Mesendoderm (in vitro differentiated cells): ENCODE data around the gene SP1.
"Not testable (repeated sequence)": the region's sequence is repeated elsewhere in the genome, so short reads cannot be mapped to it uniquely, and the experiment has no call there.

ENCODE experiments used
- DNase-seq: peaks from one replicate; pipeline ENCODE4 v3.0.0; 2013
- H2AK5ac ChIP-seq: 2 replicates; pipeline ENCODE4 v1.6.1; 2013; ENCODE audit warnings: low read length, inconsistent platforms
- H2BK120ac ChIP-seq: 2 replicates; pipeline ENCODE4 v1.6.1; 2013; ENCODE audit warnings: low read depth, mild to moderate bottlenecking, low read length, moderate library complexity, mixed read lengths
- H2BK15ac ChIP-seq: replicated peaks from 2 replicates; pipeline ENCODE4 v1.6.1; 2013; ENCODE audit warnings: low read depth, mild to moderate bottlenecking, moderate library complexity
- H2BK5ac ChIP-seq: 2 replicates; pipeline ENCODE4 v1.6.1; 2013; ENCODE audit warnings: low read length, inconsistent platforms
- H3K18ac ChIP-seq: 2 replicates; pipeline ENCODE4 v1.6.1; 2013; ENCODE audit warnings: mild to moderate bottlenecking, low read length, mixed read lengths
- H3K23ac ChIP-seq: one replicate; pipeline ENCODE4 v1.6.1; 2013; ENCODE audit warnings: low read length
- H3K27ac ChIP-seq: 2 replicates; pipeline ENCODE4 v1.5.1; 2013; ENCODE audit warnings: low read depth, mild to moderate bottlenecking, inconsistent platforms, low read length, moderate library complexity
- H3K27me3 ChIP-seq: 2 replicates; pipeline ENCODE4 v1.6.1; 2013; ENCODE audit warnings: low read length, control low read depth, mild to moderate bottlenecking, inconsistent platforms; ENCODE audit not compliant: insufficient read depth, poor library complexity
- H3K36me3 ChIP-seq: 2 replicates; pipeline ENCODE4 v1.6.1; 2013; ENCODE audit warnings: low read length, inconsistent platforms; ENCODE audit not compliant: control insufficient read depth, insufficient read depth
- H3K4ac ChIP-seq: one replicate; pipeline ENCODE4 v1.6.1; 2013; ENCODE audit warnings: low read depth, mild to moderate bottlenecking, low read length, moderate library complexity
- H3K4me1 ChIP-seq: 2 replicates; pipeline ENCODE4 v1.6.1; 2013; ENCODE audit warnings: low read depth, low read length, inconsistent platforms; ENCODE audit not compliant: control insufficient read depth
- H3K4me2 ChIP-seq: 2 replicates; pipeline ENCODE4 v1.6.1; 2013; ENCODE audit warnings: low read length
- H3K4me3 ChIP-seq: 2 replicates; pipeline ENCODE4 v1.5.1; 2013; ENCODE audit warnings: mild to moderate bottlenecking, low read length
- H3K56ac ChIP-seq: one replicate; pipeline ENCODE4 v1.6.1; 2013; ENCODE audit warnings: low read length
- H3K79me1 ChIP-seq: 2 replicates; pipeline ENCODE4 v1.6.1; 2013; ENCODE audit warnings: low read length, inconsistent platforms
- H3K79me2 ChIP-seq: 2 replicates; pipeline ENCODE4 v1.6.1; 2013; ENCODE audit warnings: mild to moderate bottlenecking, low read length; ENCODE audit not compliant: control insufficient read depth, insufficient read depth
- H3K9ac ChIP-seq: 2 replicates; pipeline ENCODE4 v1.6.1; 2013; ENCODE audit warnings: low read length, inconsistent platforms
- H4K5ac ChIP-seq: one replicate; pipeline ENCODE4 v1.6.1; 2013; ENCODE audit warnings: low read length
- H4K8ac ChIP-seq: one replicate; pipeline ENCODE4 v1.6.1; 2013; ENCODE audit warnings: low read depth, mild to moderate bottlenecking, control low read depth, low read length, moderate library complexity
- WGBS: extraction: QIAGEN DNeasy Blood & Tissue Kit; methylation state at CpG from one replicate; pipeline ENCODE4 v1.1.7; 2013; ENCODE audit warnings: low lambda C conversion rate, missing lambda C conversion rate; ENCODE audit not compliant: insufficient coverage; ENCODE audit errors: extremely low coverage; 5-methylcytosine and 5-hydroxymethylcytosine counted together

The SP1 gene

GRCh38 chr12:53402871-53403270, 22.9 kb downstream of the SP1 start:
- peaks cover 2% of the 10 kb centered on the region for H3K36me3 ChIP-seq
- no peaks in the 10 kb centered on the region for H3K79me2 ChIP-seq
- no peak overlapping the region for H3K18ac ChIP-seq
- H3K27me3 ChIP-seq = no peaks in the 10 kb centered on the region
- no peak overlapping the region for H3K4ac ChIP-seq
- no peak for DNase-seq
- H3K56ac ChIP-seq = no peak overlapping the region
- no peak overlapping the region for H2AK5ac ChIP-seq
- no peak overlapping the region for H2BK5ac ChIP-seq
- WGBS = no CpG with 5 or more reads among the region's 7 CpGs
- no peaks in the 10 kb centered on the region for H3K79me1 ChIP-seq
- H3K23ac ChIP-seq = no peak overlapping the region
- no peak overlapping the region for H3K27ac ChIP-seq
- no peak overlapping the region for H4K5ac ChIP-seq
- no peak overlapping the region for H2BK15ac ChIP-seq
- H4K8ac ChIP-seq = no peak overlapping the region
- H3K9ac ChIP-seq = no peak overlapping the region
- H3K4me3 ChIP-seq = no peak overlapping the region
- no peaks in the 10 kb centered on the region for H3K4me1 ChIP-seq
- H2BK120ac ChIP-seq = no peak overlapping the region
- H3K4me2 ChIP-seq = no peak overlapping the region

- no CpG with 5 or more reads among the region's 5 CpGs for WGBS
- Histone ChIP-seq H3K56ac (no peak overlapping the region), H3K4me3 (no peak overlapping the region), H3K4me1 (peaks cover 6% of the 10 kb centered on the region), H2BK15ac (no peak overlapping the region), H3K27ac (no peak overlapping the region), H3K4me2 (no peak overlapping the region), H3K23ac (no peak overlapping the region), H2BK120ac (no peak overlapping the region), H3K27me3 (no peaks in the 10 kb centered on the region), H2BK5ac (no peak overlapping the region), H3K4ac (no peak overlapping the region), H3K9ac (no peak overlapping the region), H4K5ac (no peak overlapping the region), H3K18ac (no peak overlapping the region), H2AK5ac (no peak overlapping the region), H4K8ac (no peak overlapping the region), H3K79me1 (no peaks in the 10 kb centered on the region), H3K79me2 (no peaks in the 10 kb centered on the region), H3K36me3 (peaks cover 7% of the 10 kb centered on the region)
- DNase-seq = no peak
Observed at GRCh38 chr12:53410951-53411350, 31.0 kb downstream of the SP1 start.

- H3K23ac ChIP-seq = no peak overlapping the region
- no peak overlapping the region for H3K18ac ChIP-seq
- H2AK5ac ChIP-seq = no peak overlapping the region
- no peak overlapping the region for H2BK15ac ChIP-seq
- H3K36me3 ChIP-seq = peaks cover 5% of the 10 kb centered on the region
- H2BK5ac ChIP-seq = no peak overlapping the region
- no peak overlapping the region for H3K4ac ChIP-seq
- no peak overlapping the region for H4K8ac ChIP-seq
- H2BK120ac ChIP-seq = no peak overlapping the region
- H3K4me2 ChIP-seq = no peak overlapping the region
- H3K79me1 ChIP-seq = no peaks in the 10 kb centered on the region
- no peak overlapping the region for H3K9ac ChIP-seq
- no CpG with 5 or more reads among the region's 3 CpGs for WGBS
- no peak overlapping the region for H4K5ac ChIP-seq
- peaks cover 6% of the 10 kb centered on the region for H3K4me1 ChIP-seq
- H3K4me3 ChIP-seq = no peak overlapping the region
- no peaks in the 10 kb centered on the region for H3K27me3 ChIP-seq
- H3K79me2 ChIP-seq = no peaks in the 10 kb centered on the region
- H3K56ac ChIP-seq = no peak overlapping the region
- no peak overlapping the region for H3K27ac ChIP-seq
- DNase-seq = no peak
Observed at GRCh38 chr12:53413485-53414204, 33.7 kb downstream of the SP1 start.

- H3K56ac ChIP-seq = no peak overlapping the region
- H2BK5ac ChIP-seq = no peak overlapping the region
- peaks cover 6% of the 10 kb centered on the region for H3K4me1 ChIP-seq
- no peak overlapping the region for H3K23ac ChIP-seq
- H3K9ac ChIP-seq = peak overlapping the region; percentile 0
- H4K8ac ChIP-seq = no peak overlapping the region
- no peak overlapping the region for H3K4me2 ChIP-seq
- H3K36me3 ChIP-seq = peaks cover 5% of the 10 kb centered on the region
- no peak overlapping the region for H4K5ac ChIP-seq
- no peak overlapping the region for H2BK15ac ChIP-seq
- H2BK120ac ChIP-seq = peak overlapping the region; percentile 18
- no peak overlapping the region for H3K4ac ChIP-seq
- peak; percentile 13 for DNase-seq
- H3K79me2 ChIP-seq = no peaks in the 10 kb centered on the region
- no CpG with 5 or more reads among the region's 3 CpGs for WGBS
- H2AK5ac ChIP-seq = no peak overlapping the region
- H3K18ac ChIP-seq = no peak overlapping the region
- H3K27ac ChIP-seq = peak overlapping the region; percentile 57
- H3K27me3 ChIP-seq = no peaks in the 10 kb centered on the region
- H3K4me3 ChIP-seq = no peak overlapping the region
- H3K79me1 ChIP-seq = no peaks in the 10 kb centered on the region
Observed at GRCh38 chr12:53414756-53415417, 34.9 kb downstream of the SP1 start.

- peak overlapping the region; percentile 42 for H3K56ac ChIP-seq
- not testable (repeated sequence) for H3K4me3 ChIP-seq, H2BK120ac ChIP-seq, H4K5ac ChIP-seq, H3K79me2 ChIP-seq, H4K8ac ChIP-seq, H3K4ac ChIP-seq, H3K79me1 ChIP-seq, H3K27me3 ChIP-seq, H3K23ac ChIP-seq, H2AK5ac ChIP-seq, H2BK15ac ChIP-seq, H3K4me2 ChIP-seq, H3K18ac ChIP-seq, H2BK5ac ChIP-seq, H3K36me3 ChIP-seq, H3K4me1 ChIP-seq
- WGBS = no CpG with 5 or more reads among the region's 2 CpGs
- DNase-seq = peak; percentile 84
- H3K27ac ChIP-seq = peak overlapping the region; percentile 71
- peak overlapping the region; percentile 35 for H3K9ac ChIP-seq
Observed at GRCh38 chr12:53415752-53416389, 35.9 kb downstream of the SP1 start.
